IMR-90 (cell line): ENCODE results near the gene NMB. TPM values are rescaled to one million over a fixed set of nuclear protein-coding genes. Genes with fewer than 3 reads are reported as not detected.

Experiments
- ATAC-seq: fragments of 200-7000 bp; cut with Tn5 transposase; 2 replicates; pipeline ENCODE4 v1.9.1; 2020; ENCODE audit warnings: low read depth, mild to moderate bottlenecking, moderate library complexity
- BruUV-seq: library from RNA; stranded (reverse); fragments of 400-500 nt; replicated peaks from 2 replicates; lab custom pipeline; 2021; lab: Mats Ljungman, UMichigan
- CTCF ChIA-PET: fragments of 300-600 bp; formaldehyde crosslinking; extraction: SDS; loops from one replicate; lab custom pipeline; 2021; ENCODE audit warnings: antibody characterized with exemption; lab: Yijun Ruan, JAX
- POLR2A ChIA-PET: fragments of 300-600 bp; sonication (Branson Sonifier 250); formaldehyde crosslinking; loops from one replicate; lab custom pipeline; 2022; ENCODE audit warnings: antibody characterized with exemption; ENCODE audit not compliant: unreplicated experiment; lab: Charles Lee
- DNase-seq: peaks from one replicate; pipeline ENCODE4 v3.0.0; 2013
- H2AFZ ChIP-seq: replicated peaks from 2 replicates; pipeline ENCODE3; 2013; ENCODE audit warnings: low read length, mild to moderate bottlenecking; ENCODE audit not compliant: poor library complexity
- H2AK5ac ChIP-seq: 2 replicates; pipeline ENCODE4 v1.6.1; 2013; ENCODE audit warnings: low read depth, low read length, inconsistent platforms
- H2AK9ac ChIP-seq: replicated peaks from 2 replicates; pipeline ENCODE3; 2013; ENCODE audit warnings: mild to moderate bottlenecking, low read depth, low read length, moderate library complexity; ENCODE audit not compliant: poor library complexity
- H2BK120ac ChIP-seq: 2 replicates; pipeline ENCODE4 v1.6.1; 2013; ENCODE audit warnings: low read depth, low read length, inconsistent platforms
- H2BK15ac ChIP-seq: 3 replicates; pipeline ENCODE4 v1.6.1; 2013; ENCODE audit warnings: low read depth, low read length, inconsistent platforms
- H2BK20ac ChIP-seq: 2 replicates; pipeline ENCODE4 v1.6.1; 2013; ENCODE audit warnings: low read depth, mild to moderate bottlenecking, inconsistent platforms, low read length, moderate library complexity
- H2BK5ac ChIP-seq: 2 replicates; pipeline ENCODE4 v1.6.1; 2013; ENCODE audit warnings: mild to moderate bottlenecking, low read depth, low read length, inconsistent platforms; ENCODE audit not compliant: poor library complexity, severe bottlenecking
- H3K14ac ChIP-seq: replicated peaks from 2 replicates; pipeline ENCODE4 v1.6.1; 2013; ENCODE audit warnings: low read depth, low read length, inconsistent platforms
- H3K18ac ChIP-seq: 2 replicates; pipeline ENCODE4 v1.6.1; 2013; ENCODE audit warnings: low read depth, low read length, control low read depth
- H3K23ac ChIP-seq: 2 replicates; pipeline ENCODE4 v1.6.1; 2013; ENCODE audit warnings: low read depth, low read length, inconsistent platforms
- H3K27ac ChIP-seq: 2 replicates; pipeline ENCODE4 v1.5.1; 2013; ENCODE audit warnings: mild to moderate bottlenecking, control low read depth, low read length; ENCODE audit not compliant: insufficient read depth
- H3K27me3 ChIP-seq: 2 replicates; pipeline ENCODE4 v1.6.1; 2013; ENCODE audit warnings: low read length; ENCODE audit not compliant: control insufficient read depth, insufficient read depth
- H3K36me3 ChIP-seq: 2 replicates; pipeline ENCODE4 v1.6.1; 2013; ENCODE audit warnings: low read length, mixed read lengths; ENCODE audit not compliant: control insufficient read depth, insufficient read depth
- H3K4ac ChIP-seq: 2 replicates; pipeline ENCODE4 v1.6.1; 2013; ENCODE audit warnings: low read depth, low read length, inconsistent platforms
- H3K4me1 ChIP-seq: 2 replicates; pipeline ENCODE4 v1.6.1; 2013; ENCODE audit warnings: low read length, mixed read lengths; ENCODE audit not compliant: control insufficient read depth, insufficient read depth
- H3K4me2 ChIP-seq: 2 replicates; pipeline ENCODE4 v1.6.1; 2013; ENCODE audit warnings: low read depth, mild to moderate bottlenecking, control low read depth, low read length, moderate library complexity
- H3K4me3 ChIP-seq: 2 replicates; pipeline ENCODE4 v1.5.1; 2013; ENCODE audit warnings: low read depth, mild to moderate bottlenecking, control low read depth, low read length, moderate library complexity; ENCODE audit not compliant: insufficient read depth
- H3K56ac ChIP-seq: 2 replicates; pipeline ENCODE4 v1.6.1; 2013; ENCODE audit warnings: low read length, inconsistent platforms; ENCODE audit not compliant: insufficient read depth; ENCODE audit errors: extremely low read depth
- H3K79me1 ChIP-seq, 2 experiments: 2 replicates each; pipeline ENCODE4 v1.6.1; 2013; ENCODE audit warnings: low read length in 2 of 2, inconsistent platforms in 1 of 2, low read depth in 1 of 2
- H3K9ac ChIP-seq: 2 replicates; pipeline ENCODE4 v1.6.1; 2013; ENCODE audit warnings: low read depth, low read length, control low read depth
- H3K9me1 ChIP-seq: 2 replicates; pipeline ENCODE4 v1.6.1; 2013; ENCODE audit warnings: low read length, inconsistent platforms; ENCODE audit not compliant: insufficient read depth
- H3K9me3 ChIP-seq: 2 replicates; pipeline ENCODE4 v1.6.1; 2013; ENCODE audit warnings: low read length; ENCODE audit not compliant: control insufficient read depth, insufficient read depth
- H4K20me1 ChIP-seq: 2 replicates; pipeline ENCODE4 v1.6.1; 2013; ENCODE audit warnings: low read length, inconsistent platforms; ENCODE audit not compliant: insufficient read depth
- H4K5ac ChIP-seq: 2 replicates; pipeline ENCODE4 v1.6.1; 2013; ENCODE audit warnings: mild to moderate bottlenecking, low read depth, low read length, control low read depth
- H4K8ac ChIP-seq, 2 experiments: 2 replicates each; pipeline ENCODE4 v1.6.1; 2013; ENCODE audit warnings: low read depth in 2 of 2, low read length in 2 of 2, control low read depth in 1 of 2, inconsistent platforms in 1 of 2
- H4K91ac ChIP-seq: 2 replicates; pipeline ENCODE4 v1.6.1; 2013; ENCODE audit warnings: low read depth, low read length, inconsistent platforms; ENCODE audit not compliant: insufficient read depth
- BHLHE40 ChIP-seq: fragments of 150-350 bp; IDR thresholded peaks from 2 replicates; pipeline ENCODE4 v1.6.1; 2016; ENCODE audit warnings: mild to moderate bottlenecking, low read depth, low read length
- CEBPB ChIP-seq: IDR thresholded peaks from 2 replicates; pipeline ENCODE4 v1.6.1; 2012; ENCODE audit warnings: low read depth, low read length, improper control_type of control experiment
- MXI1 ChIP-seq: IDR thresholded peaks from 2 replicates; pipeline ENCODE4 v1.6.1; 2012; ENCODE audit warnings: low read depth, mild to moderate bottlenecking, low read length, moderate library complexity, borderline replicate concordance
- WGBS, 2 experiments: methylation state at CpG; one replicate each; pipeline versions ENCODE4 v1.1.5 to v1.1.7; 2013; ENCODE audit warnings: missing lambda C conversion rate in 2 of 2; ENCODE audit not compliant: insufficient read length in 1 of 2; ENCODE audit errors: extremely low coverage in 2 of 2; 5-methylcytosine and 5-hydroxymethylcytosine counted together
- dilution Hi-C: fragments of 300-500 bp; cut with HindIII; formaldehyde crosslinking; loops from one replicate; pipeline ENCODE4 v1.14.3; 2018; ENCODE audit warnings: low sequenced_read_pairs; ENCODE audit not compliant: unreplicated experiment
- in situ Hi-C: fragments of 300-500 bp; cut with MboI; formaldehyde crosslinking; loops from 3 replicates; pipeline ENCODE4 v1.14.3; 2019; ENCODE audit warnings: low sequenced_read_pairs, inconsistent platforms, mixed read lengths
- intact Hi-C: fragments of 100-400 bp; cut with micrococcal nuclease; formaldehyde crosslinking; loops from 2 replicates; pipeline ENCODE4 v1.10.0; 2022
- polyA plus RNA-seq, 3 experiments: library from polyadenylated mRNA; depleted of rRNA; stranded (reverse); fragments of >200 nt; gene quantifications; 2 replicates each; pipeline ENCODE4 v1.2.3, GENCODE V29; 2012; ENCODE audit warnings: low replicate concordance in 1 of 3
- total RNA-seq: library from RNA; depleted of rRNA; stranded (reverse); fragments of >200 nt; gene quantifications from 2 replicates; pipeline ENCODE4 v1.2.3, GENCODE V29; 2012

NMB gene
- total and polyA plus RNA-seq, 2 of the 4 experiments (the other 2 are of a cell fraction): 1.3 to 3.8 TPM

DNA sequence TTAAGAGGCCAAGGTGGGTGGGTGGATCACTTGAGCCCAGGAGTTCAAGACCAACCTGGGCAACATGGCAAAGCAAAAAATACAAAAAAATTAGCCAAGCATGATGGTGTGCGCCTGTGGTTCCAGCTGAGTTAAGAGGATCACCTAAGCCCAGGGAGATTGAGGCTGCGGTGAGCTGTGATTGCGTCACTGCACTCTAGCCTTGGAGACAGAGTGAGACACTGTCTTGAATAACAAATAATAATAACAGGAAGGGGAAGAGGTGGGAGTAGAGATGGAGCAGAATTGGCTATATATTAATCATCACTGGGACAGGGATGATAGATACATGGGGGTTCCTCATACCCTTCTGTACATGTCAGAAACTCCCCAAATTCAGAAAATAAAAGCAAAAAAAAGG is 23.8 kb upstream of the NMB start:
- CTCF ChIA-PET: no interaction called here
- Histone ChIP-seq H3K4me3 (no peak overlapping the region), H4K5ac (no peak overlapping the region), H3K18ac (no peak overlapping the region), H2BK15ac (no peak overlapping the region), H2AFZ (no peak overlapping the region), H3K56ac (no peak overlapping the region), H4K20me1 (peaks cover 4% of the 10 kb centered on the region; the same call in 1 of the 2 replicates), H3K36me3 (peaks cover 15% of the 10 kb centered on the region), H2BK120ac (no peak overlapping the region), H2BK5ac (no peak overlapping the region), H3K9me3 (no peaks in the 10 kb centered on the region), H3K9ac (no peak overlapping the region), H3K4me2 (no peak overlapping the region), H2AK5ac (no peak overlapping the region), H4K91ac (no peak overlapping the region), H3K27ac (no peak overlapping the region), H3K14ac (no peak overlapping the region), H2AK9ac (no peak overlapping the region), H3K4me1 (no peaks in the 10 kb centered on the region), H2BK20ac (no peak overlapping the region), H3K4ac (no peak overlapping the region), H4K8ac (no peak overlapping the region), H3K79me1 (peaks cover 12 to 40% of the 10 kb centered on the region in 2 experiments), H3K23ac (no peak overlapping the region), H3K27me3 (no peaks in the 10 kb centered on the region), H3K9me1 (peaks cover 3% of the 10 kb centered on the region; the same call in 1 of the 2 replicates)
- in situ Hi-C loops: no loop called here
- BruUV-seq: no TSS peak
- POLR2A ChIA-PET: no interaction called here
- dilution Hi-C loops: no loop called here
- intact Hi-C loops: no loop called here
- no peak for ATAC-seq
- TF ChIP-seq BHLHE40 (no peak), CEBPB (peak; percentile 95), MXI1 (no peak)
- 100% methylated on average over 1 of the region's 3 CpGs; no CpG with 5 or more reads in 1 of the 2 experiments for WGBS, 2 experiments
- peak; percentile 49 for DNase-seq
